ENCODE data around the gene RAD51D.

The RAD51D gene

DNA sequence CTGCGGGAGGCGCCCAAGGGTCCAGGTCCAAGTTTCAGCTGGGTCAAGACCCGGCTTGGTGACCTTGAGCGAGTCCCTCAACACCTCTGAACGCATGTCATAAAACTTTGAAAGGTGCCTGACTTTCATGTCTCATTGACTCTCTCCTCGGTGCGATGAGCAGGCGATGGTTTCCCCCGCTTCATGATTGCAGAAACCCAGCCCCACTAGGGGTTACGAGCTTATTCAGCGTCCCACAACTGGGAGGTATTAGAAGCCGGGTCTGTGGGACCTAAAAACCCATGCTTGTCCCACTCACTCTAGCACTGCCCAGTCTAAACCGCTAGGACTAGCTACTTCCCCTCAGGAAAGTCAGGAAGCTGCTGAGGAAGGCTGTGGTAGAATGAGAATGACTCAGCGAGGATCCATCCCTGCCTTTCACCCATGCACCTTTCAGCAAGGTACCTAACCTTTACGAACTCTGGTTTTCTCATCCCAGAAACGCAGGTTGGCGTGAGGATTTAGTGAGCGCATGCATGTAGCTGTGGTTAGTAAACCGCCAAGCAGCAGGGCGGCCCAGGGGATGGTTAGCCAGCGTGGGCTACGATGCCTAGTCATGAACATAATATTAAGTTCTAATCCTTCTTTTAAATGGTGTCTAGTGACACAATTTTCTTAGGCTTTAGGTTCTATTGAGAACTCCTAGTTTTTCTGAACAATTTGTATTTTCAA lies 29.9 kb downstream of the RAD51D start:
- peak overlapping the region; percentile 97 for H3K27ac Mint-ChIP-seq
- H3K9me3 Mint-ChIP-seq, result no peaks in the 10 kb centered on the region
- H3K4me1 Mint-ChIP-seq (ENCODE audit: low read depth), result peaks cover 57% of the 10 kb centered on the region
- H3K36me3 Mint-ChIP-seq (ENCODE audit: low read depth), result peaks cover 14% of the 10 kb centered on the region
- no peak for DNase-seq
- H3K4me3 Mint-ChIP-seq, result peak overlapping the region; percentile 79
- H3K27me3 Mint-ChIP-seq, result no peaks in the 10 kb centered on the region

DNA sequence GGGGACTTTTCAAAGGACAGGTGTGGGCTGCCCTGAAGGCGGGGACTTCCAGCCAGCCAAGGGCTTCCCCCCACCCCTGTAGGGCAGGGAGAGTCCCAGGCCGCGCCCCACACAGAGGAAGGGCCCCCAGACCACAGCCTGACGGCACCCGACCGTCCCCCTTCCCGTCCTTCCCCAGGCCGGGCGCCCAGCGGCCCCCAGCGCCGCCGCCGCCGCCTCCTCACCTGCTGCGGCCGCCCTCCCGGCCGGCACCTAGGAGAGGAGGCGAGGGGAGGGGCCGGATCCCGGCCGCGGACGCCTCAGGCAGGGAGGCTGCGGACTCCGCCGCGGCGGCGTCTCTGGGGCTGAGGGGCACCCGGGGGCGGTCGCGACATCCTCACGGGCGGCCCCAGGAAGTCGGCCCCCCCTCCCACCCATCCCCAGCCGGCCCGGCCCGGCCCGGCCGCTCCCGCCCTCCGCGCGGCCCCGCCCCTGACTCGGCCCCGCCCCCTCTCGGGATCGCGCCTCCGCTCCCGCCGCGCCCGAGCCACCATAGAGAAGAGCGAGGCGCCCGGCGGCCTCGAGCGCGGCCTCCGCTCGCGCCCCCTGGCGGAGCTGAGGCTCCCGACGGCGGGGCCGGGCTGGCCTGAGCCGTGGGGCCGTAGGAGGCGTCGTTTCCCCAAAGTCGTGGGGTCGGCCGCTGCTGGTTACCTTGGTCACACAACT lies 30.6 kb downstream of the RAD51D start:
- Mint-ChIP-seq H3K27ac (peak overlapping the region; percentile 97), H3K36me3 (ENCODE audit: low read depth) (peaks cover 12% of the 10 kb centered on the region), H3K4me1 (ENCODE audit: low read depth) (peaks cover 63% of the 10 kb centered on the region), H3K4me3 (peak overlapping the region; percentile 89), H3K27me3 (no peaks in the 10 kb centered on the region), H3K9me3 (no peaks in the 10 kb centered on the region)
- DNase-seq, result peak; percentile 96

DNA sequence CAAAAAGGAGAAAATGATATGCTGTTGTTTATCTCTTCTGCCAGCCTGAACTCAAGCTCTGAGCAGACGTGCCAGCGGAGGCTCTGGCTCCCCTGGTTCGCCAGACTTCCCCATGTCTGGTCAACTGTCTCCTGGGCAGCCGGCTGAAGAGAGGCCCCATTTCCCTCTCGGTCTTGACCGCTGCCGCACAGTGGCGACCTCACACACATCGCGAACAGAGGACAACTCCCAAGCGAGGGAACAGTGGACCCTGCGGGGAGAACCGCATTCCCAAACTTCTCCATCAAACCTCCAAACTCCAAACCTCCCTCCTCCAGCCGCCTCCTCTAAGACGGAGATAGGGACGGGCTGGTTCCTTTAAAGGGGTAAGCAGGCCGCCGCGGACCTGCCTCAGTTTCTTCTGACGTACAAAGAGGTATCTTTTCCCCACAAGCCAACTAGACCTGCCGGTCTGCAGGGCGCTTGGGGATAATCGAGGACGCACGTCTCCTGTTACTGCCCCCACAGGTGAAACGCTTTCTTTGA lies 31.2 kb downstream of the RAD51D start:
- no peaks in the 10 kb centered on the region for H3K9me3 Mint-ChIP-seq
- DNase-seq, result no peak
- H3K36me3 Mint-ChIP-seq (ENCODE audit: low read depth), result peaks cover 12% of the 10 kb centered on the region
- peak overlapping the region; percentile 92 for H3K27ac Mint-ChIP-seq
- H3K4me1 Mint-ChIP-seq (ENCODE audit: low read depth), result peaks cover 69% of the 10 kb centered on the region
- no peaks in the 10 kb centered on the region for H3K27me3 Mint-ChIP-seq
- peak overlapping the region; percentile 89 for H3K4me3 Mint-ChIP-seq

DNA sequence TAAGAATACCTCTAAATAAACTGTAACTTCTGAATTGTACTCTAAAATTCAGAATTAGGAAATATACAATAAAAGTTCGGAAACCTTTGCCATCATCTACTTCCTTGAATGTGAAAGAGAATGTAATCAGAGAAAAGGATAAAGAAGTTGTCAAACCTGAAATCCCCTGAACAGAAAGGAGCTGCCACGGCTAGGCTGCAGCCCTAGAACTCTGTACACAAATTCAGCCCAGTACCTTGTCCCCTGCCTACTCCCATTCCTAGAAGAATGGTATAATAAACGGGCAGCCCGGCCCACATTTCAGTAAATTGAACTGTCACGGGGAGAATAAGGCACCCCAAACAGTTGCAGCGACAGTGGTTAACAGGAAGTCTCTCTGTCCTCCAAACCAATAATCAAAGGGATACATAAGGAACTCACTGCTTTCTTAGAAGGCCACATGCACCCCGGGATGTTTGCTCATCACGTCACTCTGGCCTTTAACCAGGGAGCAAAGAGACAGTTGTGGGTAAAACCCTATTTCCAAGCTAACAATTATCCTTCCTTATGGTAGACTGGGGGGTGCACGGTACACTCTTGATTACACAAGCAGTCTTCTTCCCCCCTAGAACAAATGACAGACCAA lies 31.8 kb downstream of the RAD51D start:
- Mint-ChIP-seq H3K9me3 (no peaks in the 10 kb centered on the region), H3K4me3 (peak overlapping the region; percentile 89), H3K36me3 (ENCODE audit: low read depth) (peaks cover 12% of the 10 kb centered on the region), H3K27me3 (no peaks in the 10 kb centered on the region), H3K4me1 (ENCODE audit: low read depth) (peaks cover 75% of the 10 kb centered on the region), H3K27ac (peak overlapping the region; percentile 92)
- peak; percentile 44 for DNase-seq

DNA sequence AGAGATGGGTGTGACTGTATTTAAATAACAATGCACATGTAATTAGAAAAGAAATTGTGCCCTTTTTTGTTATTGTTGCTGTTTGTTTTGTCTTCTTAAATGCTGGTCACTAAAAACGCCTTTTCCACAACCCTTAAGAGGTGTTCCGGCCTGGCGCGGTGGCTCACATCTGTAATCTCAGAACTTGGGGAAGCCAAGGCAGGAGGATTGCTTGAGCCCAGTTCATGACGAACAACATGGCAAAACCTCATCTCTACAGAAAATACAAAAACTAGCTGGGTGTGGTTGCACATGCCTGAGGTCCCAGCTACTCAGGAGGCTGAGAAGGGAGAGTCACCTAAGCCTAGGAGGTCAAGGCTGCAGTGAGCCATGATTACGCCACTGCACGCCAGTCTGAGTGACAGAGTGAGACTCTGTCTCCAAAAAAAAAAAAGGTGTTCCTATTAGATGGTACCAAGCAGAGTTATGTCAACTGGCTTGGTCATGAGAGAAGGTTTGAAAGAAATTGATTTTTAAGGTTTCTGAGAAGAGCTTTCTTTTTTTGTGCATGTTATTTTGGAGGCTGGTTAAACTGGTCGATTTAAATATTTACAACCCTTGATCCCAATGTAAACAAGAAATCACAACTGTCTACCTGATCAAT lies 32.6 kb downstream of the RAD51D start:
- peaks cover 12% of the 10 kb centered on the region for H3K36me3 Mint-ChIP-seq (ENCODE audit: low read depth)
- peak overlapping the region; percentile 92 for H3K27ac Mint-ChIP-seq
- no peaks in the 10 kb centered on the region for H3K27me3 Mint-ChIP-seq
- H3K9me3 Mint-ChIP-seq, result no peaks in the 10 kb centered on the region
- no peak for DNase-seq
- H3K4me3 Mint-ChIP-seq, result peak overlapping the region; percentile 89
- H3K4me1 Mint-ChIP-seq (ENCODE audit: low read depth), result peaks cover 83% of the 10 kb centered on the region

DNA sequence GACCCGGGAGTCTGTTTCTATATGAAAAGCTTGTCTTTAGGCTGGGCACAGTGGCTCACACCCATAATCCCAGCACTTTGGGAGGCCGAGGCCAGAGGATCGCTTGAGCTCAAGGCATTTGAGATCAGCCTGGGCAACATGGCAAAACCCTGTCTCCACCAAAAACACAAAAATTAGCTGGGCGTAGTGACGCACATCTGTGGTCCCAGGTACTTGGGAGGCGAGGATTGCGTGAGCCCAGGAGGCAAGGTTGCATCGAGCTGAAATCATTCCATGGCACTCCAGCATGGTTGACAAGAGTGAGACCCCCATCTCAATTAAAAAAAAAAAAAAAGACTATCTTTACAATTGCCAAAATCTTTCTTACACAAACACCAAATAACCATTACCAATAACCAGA lies 33.5 kb downstream of the RAD51D start:
- no peaks in the 10 kb centered on the region for H3K27me3 Mint-ChIP-seq
- H3K27ac Mint-ChIP-seq, result peak overlapping the region; percentile 55
- no peak for DNase-seq
- H3K4me1 Mint-ChIP-seq (ENCODE audit: low read depth), result peaks cover 89% of the 10 kb centered on the region
- H3K9me3 Mint-ChIP-seq, result no peaks in the 10 kb centered on the region
- H3K4me3 Mint-ChIP-seq, result peak overlapping the region; percentile 89
- H3K36me3 Mint-ChIP-seq (ENCODE audit: low read depth), result peaks cover 12% of the 10 kb centered on the region

DNA sequence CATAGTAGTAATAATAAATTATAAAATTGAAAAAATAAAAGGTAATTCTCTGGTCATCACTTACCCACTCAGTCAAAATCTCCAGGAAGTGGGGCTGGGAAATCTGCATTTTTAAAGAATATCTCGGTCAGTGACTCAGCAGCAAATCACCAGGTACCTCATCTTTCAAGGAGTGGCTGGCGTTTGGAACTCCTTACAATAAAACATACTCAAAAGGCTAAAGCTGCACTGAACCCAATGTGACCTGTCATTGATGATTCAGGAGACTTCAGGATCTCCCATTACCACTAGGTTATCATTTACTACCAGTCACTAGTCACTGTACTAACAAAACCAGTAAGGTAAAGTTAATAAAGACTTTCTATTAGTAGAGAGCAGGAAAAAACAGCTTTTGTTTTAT lies 34.7 kb downstream of the RAD51D start:
- Mint-ChIP-seq H3K27me3 (no peaks in the 10 kb centered on the region), H3K27ac (peak overlapping the region; percentile 78), H3K4me3 (peak overlapping the region; percentile 26)

DNA sequence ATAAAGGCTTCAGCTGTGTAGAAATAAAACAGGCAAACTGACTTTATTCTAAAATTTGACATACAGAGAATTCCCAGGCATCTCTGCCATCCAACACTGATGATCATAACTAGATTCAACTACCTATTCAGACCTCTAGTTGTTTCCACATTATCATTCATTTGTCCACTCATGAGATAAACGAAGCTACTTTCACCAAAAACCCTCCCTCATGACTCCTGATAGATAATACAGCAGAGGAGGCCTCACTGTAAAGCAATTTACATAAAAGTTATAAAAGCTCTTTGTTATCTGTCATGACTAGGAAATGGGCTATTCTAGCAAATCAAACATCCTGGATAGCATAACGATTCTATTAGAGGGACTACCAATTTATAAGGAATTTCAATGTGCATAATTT lies 36.6 kb downstream of the RAD51D start:
- peak overlapping the region; percentile 20 for H3K4me3 Mint-ChIP-seq
- DNase-seq, result no peak
- peaks cover 7% of the 10 kb centered on the region for H3K36me3 Mint-ChIP-seq (ENCODE audit: low read depth)
- H3K27me3 Mint-ChIP-seq, result no peaks in the 10 kb centered on the region
- no peaks in the 10 kb centered on the region for H3K9me3 Mint-ChIP-seq
- H3K4me1 Mint-ChIP-seq (ENCODE audit: low read depth), result peaks cover 89% of the 10 kb centered on the region
- H3K27ac Mint-ChIP-seq, result peak overlapping the region; percentile 95

More for the DNA sequence above, 34.7 kb downstream of the RAD51D start:
- Mint-ChIP-seq H3K9me3 (no peaks in the 10 kb centered on the region), H3K36me3 (ENCODE audit: low read depth) (peaks cover 12% of the 10 kb centered on the region), H3K4me1 (ENCODE audit: low read depth) (peaks cover 89% of the 10 kb centered on the region)
- no peak for DNase-seq

DNA sequence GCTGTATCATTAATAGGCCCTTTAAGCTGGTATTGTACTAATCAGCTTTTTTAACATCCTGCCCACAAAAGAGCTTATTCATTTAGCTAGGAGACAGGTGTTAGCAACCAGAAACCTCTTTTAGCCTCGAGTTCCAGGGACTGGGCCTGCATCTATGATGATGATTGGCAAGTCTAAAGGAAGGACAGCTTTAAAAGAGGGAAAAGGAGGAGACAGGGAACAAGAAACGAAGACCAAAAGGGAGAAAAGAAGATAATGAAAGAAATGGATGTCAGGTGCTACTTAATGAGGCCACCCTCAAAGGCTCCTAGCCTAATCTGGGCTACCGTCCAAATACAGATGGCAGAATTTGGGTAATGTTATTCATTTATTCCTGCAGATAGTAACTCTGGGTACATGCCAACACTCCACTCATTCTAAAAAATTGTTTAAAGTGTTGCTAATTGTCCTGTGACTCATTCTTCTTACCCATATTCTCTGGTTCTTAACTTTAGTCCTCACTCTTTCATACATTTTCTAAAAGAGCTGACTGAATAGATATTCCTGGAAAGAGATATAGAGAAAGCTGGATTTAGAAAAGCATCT lies 37.5 kb downstream of the RAD51D start:
- H3K9me3 Mint-ChIP-seq, result no peaks in the 10 kb centered on the region
- H3K4me3 Mint-ChIP-seq, result peak overlapping the region; percentile 20
- H3K36me3 Mint-ChIP-seq (ENCODE audit: low read depth), result peaks cover 4% of the 10 kb centered on the region
- DNase-seq, result no peak
- H3K4me1 Mint-ChIP-seq (ENCODE audit: low read depth), result peaks cover 88% of the 10 kb centered on the region
- H3K27ac Mint-ChIP-seq, result peak overlapping the region; percentile 95
- no peaks in the 10 kb centered on the region for H3K27me3 Mint-ChIP-seq

DNA sequence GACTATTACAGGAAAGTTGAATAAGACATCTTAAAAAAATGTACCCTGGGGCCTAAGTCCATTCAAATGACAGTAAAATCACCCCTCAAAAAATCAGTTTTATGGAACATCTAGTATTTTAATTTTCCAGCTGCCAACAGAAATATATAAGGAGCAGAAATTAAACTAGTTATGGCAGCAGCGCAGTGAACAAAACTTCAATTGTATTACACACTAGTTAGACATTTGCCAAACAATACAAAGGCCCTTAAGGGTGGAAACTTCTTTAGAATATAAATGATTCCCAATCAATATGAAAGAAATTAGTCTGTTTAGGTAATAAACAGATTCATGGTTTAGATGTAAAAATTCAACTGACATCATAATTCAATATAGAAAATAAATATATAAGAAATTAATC lies 38.0 kb downstream of the RAD51D start:
- Mint-ChIP-seq H3K9me3 (no peaks in the 10 kb centered on the region), H3K4me3 (no peak overlapping the region), H3K4me1 (ENCODE audit: low read depth) (peaks cover 87% of the 10 kb centered on the region), H3K27ac (peak overlapping the region; percentile 73), H3K36me3 (ENCODE audit: low read depth) (peaks cover 4% of the 10 kb centered on the region), H3K27me3 (no peaks in the 10 kb centered on the region)
- DNase-seq, result no peak

DNA sequence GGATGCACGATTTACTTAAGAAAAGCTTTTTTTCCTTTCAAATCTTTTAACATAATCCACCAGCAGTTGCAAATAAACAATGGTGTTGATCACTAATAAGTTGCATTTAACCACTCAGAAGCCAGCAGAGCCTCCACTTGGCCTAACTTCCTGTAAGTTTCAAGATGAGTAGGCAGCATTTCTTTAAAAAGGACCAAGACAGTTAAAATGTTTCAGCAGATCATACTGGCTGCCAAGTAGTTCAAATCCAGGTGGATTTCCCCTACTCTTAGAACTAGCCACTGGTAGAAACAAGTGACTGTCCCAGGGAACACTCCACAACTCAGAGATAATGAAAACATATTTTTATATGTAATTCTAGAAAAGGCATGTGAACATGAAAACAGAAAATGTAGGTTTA lies 39.1 kb downstream of the RAD51D start:
- H3K27me3 Mint-ChIP-seq, result no peaks in the 10 kb centered on the region
- peak overlapping the region; percentile 73 for H3K27ac Mint-ChIP-seq
- H3K4me1 Mint-ChIP-seq (ENCODE audit: low read depth), result peaks cover 79% of the 10 kb centered on the region
- no peaks in the 10 kb centered on the region for H3K9me3 Mint-ChIP-seq
- peak overlapping the region; percentile 37 for H3K4me3 Mint-ChIP-seq
- no peak for DNase-seq
- peaks cover 4% of the 10 kb centered on the region for H3K36me3 Mint-ChIP-seq (ENCODE audit: low read depth)

DNA sequence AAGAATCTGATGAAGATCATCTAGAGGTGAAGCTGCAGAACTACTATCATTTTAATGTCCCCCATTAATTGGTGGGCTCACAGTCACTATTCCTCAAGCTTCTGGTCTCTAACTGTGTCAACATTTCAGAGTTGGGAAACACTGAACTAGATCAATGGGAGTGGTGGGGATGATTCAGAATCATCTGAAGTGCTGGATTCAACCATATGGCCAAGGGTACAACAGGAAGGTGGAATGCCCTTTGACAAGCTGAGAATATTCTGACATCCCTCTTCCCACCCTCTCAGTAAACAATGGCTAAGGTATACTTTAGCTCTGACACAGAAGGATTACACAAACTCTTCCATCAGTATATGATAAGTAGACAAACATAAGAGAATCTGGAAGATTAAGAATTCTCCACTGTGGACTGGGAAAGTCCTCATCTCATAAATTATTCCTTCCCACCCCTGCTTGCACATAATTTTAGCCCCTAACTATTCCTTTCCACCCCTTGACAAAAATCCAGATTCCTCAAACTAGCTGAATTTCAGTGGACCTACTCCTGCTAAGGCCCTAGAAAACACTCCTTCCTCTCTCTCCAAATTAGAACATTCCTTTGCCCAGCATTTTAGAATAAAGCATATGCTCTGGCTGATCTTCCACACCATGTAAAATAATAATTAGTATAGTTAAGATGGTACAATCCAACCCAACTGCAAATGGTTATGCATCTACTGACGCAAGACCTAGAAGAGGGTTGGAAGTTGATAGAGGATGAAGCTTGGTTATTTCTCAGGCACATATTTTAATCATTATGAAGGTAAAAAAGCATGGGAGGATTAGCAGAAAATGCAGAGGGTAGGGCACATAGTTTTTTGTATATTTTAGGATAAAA lies 39.9 kb downstream of the RAD51D start:
- Mint-ChIP-seq H3K36me3 (ENCODE audit: low read depth) (peaks cover 2% of the 10 kb centered on the region), H3K4me1 (ENCODE audit: low read depth) (peaks cover 79% of the 10 kb centered on the region), H3K27ac (peak overlapping the region; percentile 73), H3K9me3 (no peaks in the 10 kb centered on the region), H3K27me3 (no peaks in the 10 kb centered on the region), H3K4me3 (no peak overlapping the region)
- no peak for DNase-seq

DNA sequence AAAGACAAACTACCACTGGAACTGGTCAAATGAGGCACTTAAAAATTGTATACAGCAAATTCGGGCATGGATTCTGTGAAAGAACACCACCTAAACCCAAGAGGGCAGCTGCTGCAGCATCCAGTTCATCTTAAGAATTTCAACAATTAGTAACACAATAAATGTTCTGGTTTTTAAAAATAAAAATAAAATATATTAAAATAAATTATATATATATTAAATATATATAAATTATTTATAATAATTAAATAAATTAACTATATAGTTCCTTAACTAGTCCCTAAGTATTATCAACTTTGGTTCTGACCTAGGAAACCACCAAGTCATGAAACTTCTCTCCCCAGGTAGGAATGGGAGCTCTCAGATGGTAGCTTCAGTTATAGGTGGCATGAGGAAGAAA lies 42.8 kb downstream of the RAD51D start:
- Mint-ChIP-seq H3K9me3 (no peaks in the 10 kb centered on the region), H3K4me3 (no peak overlapping the region), H3K27me3 (no peaks in the 10 kb centered on the region), H3K36me3 (ENCODE audit: low read depth) (peaks cover 4% of the 10 kb centered on the region), H3K4me1 (ENCODE audit: low read depth) (peaks cover 80% of the 10 kb centered on the region), H3K27ac (no peak overlapping the region)
- no peak for DNase-seq
